Measurements from ENCODE around the gene SAPCD1. TPM values are rescaled to one million over a fixed set of nuclear protein-coding genes. Genes with fewer than 3 reads are reported as not detected.

SAPCD1 gene
- total RNA-seq: 7.7 and 9.0 TPM in 2 replicates

GRCh38 chr6:31762356-31762755, at the start of gene SAPCD1:
Gene SAPCD1, plus strand, starts transcription at chr6:31762656. Its CDS starts 399 bp downstream, at chr6:31763055.
- ATAC-seq (ENCODE audit: low read depth) (no peak), DNase-seq (no peak)
- Mint-ChIP-seq H3K4me3 (no peak within 1 kb of the TSS), H3K4me1 (no peaks in the 10 kb centered on the region), H3K9me3 (no peaks in the 10 kb centered on the region), H3K27ac (no peak within 1 kb of the TSS), H3K36me3 (ENCODE audit: low read depth) (peaks cover 33% of the 10 kb centered on the region), H3K27me3 (no peaks in the 10 kb centered on the region)
- intact Hi-C loops (cut with micrococcal nuclease): no loop called here
- TF ChIP-seq CTCF (IDR thresholded peaks at IDR 0.05): no peak
- CTCF ChIA-PET: no interaction called here
- POLR2A ChIA-PET: no interaction called here

- ATAC-seq (ENCODE audit: low read depth): no peak
- ChIA-PET POLR2A (interaction anchor here (1.0 kb wide), 1 partner anchor 12 kb away, joined by 3 read pairs; no protein-coding TSS in a partner anchor), CTCF (no interaction called here)
- Mint-ChIP-seq H3K9me3 (no peaks in the 10 kb centered on the region), H3K4me1 (peaks cover 12% of the 10 kb centered on the region), H3K36me3 (ENCODE audit: low read depth) (no peaks in the 10 kb centered on the region), H3K27ac (no peak overlapping the region), H3K4me3 (no peak overlapping the region), H3K27me3 (no peaks in the 10 kb centered on the region)
- intact Hi-C loops (cut with micrococcal nuclease): no loop called here
- no peak for DNase-seq
- no peak for TF ChIP-seq CTCF (IDR thresholded peaks at IDR 0.05)
These were observed 49.0 kb upstream of the SAPCD1 start for GRCh38 chr6:31713465-31713864.

GRCh38 chr6:31713991-31714684, 48.3 kb upstream of the SAPCD1 start:
- H3K27me3 Mint-ChIP-seq: no peaks in the 10 kb centered on the region
- H3K9me3 Mint-ChIP-seq: no peaks in the 10 kb centered on the region
- no peak for TF ChIP-seq CTCF (IDR thresholded peaks at IDR 0.05)
- no peak overlapping the region for H3K27ac Mint-ChIP-seq
- ATAC-seq (ENCODE audit: low read depth) (no peak), DNase-seq (no peak)
- H3K36me3 Mint-ChIP-seq (ENCODE audit: low read depth): no peaks in the 10 kb centered on the region
- POLR2A ChIA-PET: interaction anchor here (1.0 to 1.3 kb wide), 2 partner anchors 11 kb away, joined by 3 read pairs; partner anchors contain the start of gene ABHD16A
- no peak overlapping the region for H3K4me3 Mint-ChIP-seq
- intact Hi-C loops (cut with micrococcal nuclease): no loop called here
- CTCF ChIA-PET: no interaction called here
- peaks cover 12% of the 10 kb centered on the region for H3K4me1 Mint-ChIP-seq

GRCh38 chr6:31715022-31715958, 47.2 kb upstream of the SAPCD1 start, which contains the start of gene LY6G6D:
Gene LY6G6D, plus strand, starts transcription at chr6:31715348. Its CDS starts 8 bp downstream, at chr6:31715356.
- CTCF ChIA-PET: no interaction called here
- no peak within 1 kb of the TSS for H3K27ac Mint-ChIP-seq

More at GRCh38 chr6:31715022-31715958, 47.2 kb upstream of the SAPCD1 start, which contains the start of gene LY6G6D:
- Mint-ChIP-seq H3K4me3 (no peak within 1 kb of the TSS), H3K36me3 (ENCODE audit: low read depth) (no peaks in the 10 kb centered on the region), H3K27me3 (no peaks in the 10 kb centered on the region), H3K9me3 (no peaks in the 10 kb centered on the region), H3K4me1 (peaks cover 12% of the 10 kb centered on the region)
- intact Hi-C loops (cut with micrococcal nuclease): no loop called here
- TF ChIP-seq CTCF (IDR thresholded peaks at IDR 0.05): no peak
- DNase-seq: no peak
- POLR2A ChIA-PET: interaction anchor here (0.6 to 1.3 kb wide), 5 partner anchors 12 to 147 kb away, joined by 3 to 4 read pairs (median 4); partner anchors contain the start of gene ABHD16A
- ATAC-seq (ENCODE audit: low read depth): no peak

All from activated B cell treated with CpG ODN at 0.5 μM for 24 hours (primary cell).